NCI-H69 (cell line): ENCODE measurements around the gene SLAMF6.
"Not testable (repeated sequence)": the region's sequence is repeated elsewhere in the genome, so short reads cannot be mapped to it uniquely, and the experiment has no call there.

Experiments used
- DNase-seq: peaks from one replicate; lab custom pipeline; 2025; lab: John Stamatoyannopoulos, UW

Gene SLAMF6

GRCh38 chr1:160522622-160523345 is at the start of gene SLAMF6:
SLAMF6 (minus strand) TSS chr1:160523255; CDS start chr1:160523192, 63 bp downstream.
- DNase-seq, result peak; percentile 8

GRCh38 chr1:160570840-160571239 is 47.8 kb upstream of the SLAMF6 start:
- DNase-seq, result no peak

- no peak for DNase-seq
Observed at GRCh38 chr1:160569806-160570205, 46.8 kb upstream of the SLAMF6 start.

GRCh38 chr1:160567858-160568682 is 45.0 kb upstream of the SLAMF6 start:
- DNase-seq, result no peak

- DNase-seq, result no peak
Observed at GRCh38 chr1:160567341-160567740, 44.3 kb upstream of the SLAMF6 start.

- no peak for DNase-seq
Observed at GRCh38 chr1:160565564-160565963, 42.5 kb upstream of the SLAMF6 start.

GRCh38 chr1:160563230-160563629 is 40.2 kb upstream of the SLAMF6 start:
- not testable (repeated sequence) for DNase-seq

- DNase-seq, result not testable (repeated sequence)
Observed at GRCh38 chr1:160562745-160563144, 39.7 kb upstream of the SLAMF6 start.

- DNase-seq, result no peak
Observed at GRCh38 chr1:160560806-160561205, 37.8 kb upstream of the SLAMF6 start.

GRCh38 chr1:160560045-160560705 is 37.1 kb upstream of the SLAMF6 start:
- DNase-seq, result no peak

GRCh38 chr1:160559437-160559836 is 36.4 kb upstream of the SLAMF6 start:
- not testable (repeated sequence) for DNase-seq

- no peak for DNase-seq
Observed at GRCh38 chr1:160558660-160559380, 35.8 kb upstream of the SLAMF6 start.

GRCh38 chr1:160553778-160554177 is 30.7 kb upstream of the SLAMF6 start:
- DNase-seq, result no peak

GRCh38 chr1:160552425-160552824 is 29.4 kb upstream of the SLAMF6 start:
- DNase-seq, result no peak

GRCh38 chr1:160550572-160551034 is 27.5 kb upstream of the SLAMF6 start:
- peak; percentile 12 for DNase-seq

- DNase-seq, result no peak
Observed at GRCh38 chr1:160549665-160550006, 26.6 kb upstream of the SLAMF6 start.

- DNase-seq, result no peak
Observed at GRCh38 chr1:160548960-160549664, 26.1 kb upstream of the SLAMF6 start.

GRCh38 chr1:160548183-160548582 is 25.1 kb upstream of the SLAMF6 start:
- no peak for DNase-seq

- no peak for DNase-seq
Observed at GRCh38 chr1:160547422-160547821, 24.4 kb upstream of the SLAMF6 start.

GRCh38 chr1:160546942-160547341 is 23.9 kb upstream of the SLAMF6 start:
- no peak for DNase-seq

GRCh38 chr1:160544647-160545046 is 21.6 kb upstream of the SLAMF6 start:
- peak; percentile 5 for DNase-seq
